Endothelial cell of umbilical vein (primary cell): ENCODE measurements around the gene UMPS. TPM values are rescaled to one million over a fixed set of nuclear protein-coding genes. Genes with fewer than 3 reads are reported as not detected.
"Not testable (repeated sequence)": the region's sequence is repeated elsewhere in the genome, so short reads cannot be mapped to it uniquely, and the experiment has no call there.

Source experiments
- BruUV-seq: library from RNA; stranded (reverse); fragments of 400-500 nt; replicated peaks from 2 replicates; lab custom pipeline; 2021; lab: Mats Ljungman, UMichigan
- CTCF ChIA-PET: fragments of 300-600, 350-600 bp; sonication (Branson Sonifier 250); formaldehyde crosslinking; loops from one replicate; lab custom pipeline; 2021; ENCODE audit warnings: antibody characterized with exemption, inconsistent platforms; lab: Charles Lee
- POLR2A ChIA-PET: fragments of 300-600, 350-600 bp; sonication (Branson Sonifier 250); formaldehyde crosslinking; loops from one replicate; lab custom pipeline; 2021; ENCODE audit warnings: antibody characterized with exemption, inconsistent platforms; lab: Charles Lee
- DNase-seq: peaks from one replicate; pipeline ENCODE4 v3.0.0-alpha.2; 2011; ENCODE audit warnings: low read depth, low spot score
- FAIRE-seq: peaks from 2 replicates; lab custom pipeline; 2011; peaks lifted over from hg19 to GRCh38; lab: Jason Lieb, UNC
- H2AFZ ChIP-seq: 2 replicates; pipeline ENCODE4 v1.6.0; 2012; ENCODE audit warnings: low read depth, low read length, control low read depth, inconsistent platforms
- H3K27ac ChIP-seq: 2 replicates; pipeline ENCODE4 v1.5.1; 2011; ENCODE audit warnings: low read depth, mild to moderate bottlenecking, control low read depth, low read length, moderate library complexity; ENCODE audit not compliant: insufficient read depth
- H3K27me3 ChIP-seq, 2 experiments: 2 replicates each; pipeline versions ENCODE4 v1.6.0 to v1.6.1; 2011; ENCODE audit warnings: low read length in 2 of 2, mixed read lengths in 1 of 2; ENCODE audit not compliant: control insufficient read depth in 2 of 2, insufficient read depth in 2 of 2
- H3K36me3 ChIP-seq, 2 experiments: 2 replicates in 1 of 2; 3 replicates in 1 of 2; pipeline ENCODE4 v1.5.1; 2011; ENCODE audit warnings: low read length in 2 of 2, mild to moderate bottlenecking in 1 of 2, moderate library complexity in 1 of 2; ENCODE audit not compliant: control insufficient read depth in 2 of 2, insufficient read depth in 2 of 2; ENCODE audit errors: extremely low read depth in 1 of 2
- H3K4me1 ChIP-seq: 3 replicates; pipeline ENCODE4 v1.5.1; 2011; ENCODE audit warnings: mild to moderate bottlenecking, low read length; ENCODE audit not compliant: control insufficient read depth, insufficient read depth; ENCODE audit errors: extremely low read depth
- H3K4me2 ChIP-seq: 2 replicates; pipeline ENCODE4 v1.6.1; 2011; ENCODE audit warnings: low read length, control low read depth, mixed read lengths; ENCODE audit not compliant: insufficient read depth
- H3K4me3 ChIP-seq, 3 experiments: fragments of 200-600 bp in 1 of 3; sonication (generic), shearing (Covaris generic) in 1 of 3; replicated peaks in 1 of 3; 2 replicates each; pipeline ENCODE4 v1.5.1; 2011 to 2016; ENCODE audit warnings: control low read depth in 3 of 3, low read length in 3 of 3, mild to moderate bottlenecking in 2 of 3, inconsistent platforms in 1 of 3, low read depth in 1 of 3, moderate library complexity in 1 of 3; ENCODE audit not compliant: insufficient read depth in 1 of 3
- H3K79me2 ChIP-seq: 2 replicates; pipeline ENCODE4 v1.6.0; 2012; ENCODE audit warnings: low read length, inconsistent platforms; ENCODE audit not compliant: control insufficient read depth, insufficient read depth
- H3K9ac ChIP-seq: replicated peaks from 2 replicates; pipeline ENCODE3; 2011; ENCODE audit warnings: low read length, control low read depth; ENCODE audit not compliant: insufficient read depth; ENCODE audit errors: extremely low read depth
- H3K9me1 ChIP-seq: replicated peaks from 3 replicates; pipeline ENCODE4 v1.6.0; 2011; ENCODE audit warnings: mild to moderate bottlenecking, low read length; ENCODE audit not compliant: control insufficient read depth, insufficient read depth; ENCODE audit errors: extremely low read depth
- H3K9me3 ChIP-seq: replicated peaks from 2 replicates; pipeline ENCODE4 v1.5.1; 2012; ENCODE audit warnings: low read length, inconsistent platforms; ENCODE audit not compliant: control insufficient read depth, insufficient read depth
- H4K20me1 ChIP-seq: replicated peaks from 2 replicates; pipeline ENCODE3; 2011; ENCODE audit warnings: mild to moderate bottlenecking, low read length; ENCODE audit not compliant: control insufficient read depth, insufficient read depth; ENCODE audit errors: extremely low read depth
- FOS ChIP-seq: IDR thresholded peaks from 2 replicates; pipeline ENCODE4 v1.6.1; 2011; ENCODE audit warnings: mild to moderate bottlenecking, low read length, moderate library complexity, borderline replicate concordance; ENCODE audit not compliant: insufficient read depth
- POLR2A ChIP-seq: IDR thresholded peaks from 2 replicates; pipeline ENCODE4 v1.6.1; 2012; ENCODE audit warnings: low read depth, mild to moderate bottlenecking, control low read depth, low read length
- dilution Hi-C: fragments of 300-500 bp; cut with MboI; formaldehyde crosslinking; loops from one replicate; pipeline ENCODE4 v1.15.0; 2019; ENCODE audit warnings: low sequenced_read_pairs; ENCODE audit not compliant: extremely low pct_ligation_motif_present
- intact Hi-C: fragments of 100-400 bp; cut with micrococcal nuclease; formaldehyde crosslinking; loops from one replicate; pipeline ENCODE4 v1.10.0; 2022
- polyA plus RNA-seq, 4 experiments: library from polyadenylated mRNA; depleted of rRNA in 3 of 4; stranded (reverse) in 3 of 4; unstranded in 1 of 4; fragments of >200 nt; gene quantifications; 2 replicates each; pipeline versions ENCODE4 v1.2.1 to v1.2.3, GENCODE V29; 2011 to 2012; ENCODE audit warnings: missing spikeins in 1 of 4
- total RNA-seq: library from RNA; stranded (reverse); gene quantifications from 2 replicates; pipeline ENCODE4 v1.2.3, GENCODE V29; 2021

UMPS gene
- total and polyA plus RNA-seq, 2 donors (not counting 3 experiments of a cell fraction or from before 2014, with no cell fraction given): 38.6 to 50.2 TPM

DNA sequence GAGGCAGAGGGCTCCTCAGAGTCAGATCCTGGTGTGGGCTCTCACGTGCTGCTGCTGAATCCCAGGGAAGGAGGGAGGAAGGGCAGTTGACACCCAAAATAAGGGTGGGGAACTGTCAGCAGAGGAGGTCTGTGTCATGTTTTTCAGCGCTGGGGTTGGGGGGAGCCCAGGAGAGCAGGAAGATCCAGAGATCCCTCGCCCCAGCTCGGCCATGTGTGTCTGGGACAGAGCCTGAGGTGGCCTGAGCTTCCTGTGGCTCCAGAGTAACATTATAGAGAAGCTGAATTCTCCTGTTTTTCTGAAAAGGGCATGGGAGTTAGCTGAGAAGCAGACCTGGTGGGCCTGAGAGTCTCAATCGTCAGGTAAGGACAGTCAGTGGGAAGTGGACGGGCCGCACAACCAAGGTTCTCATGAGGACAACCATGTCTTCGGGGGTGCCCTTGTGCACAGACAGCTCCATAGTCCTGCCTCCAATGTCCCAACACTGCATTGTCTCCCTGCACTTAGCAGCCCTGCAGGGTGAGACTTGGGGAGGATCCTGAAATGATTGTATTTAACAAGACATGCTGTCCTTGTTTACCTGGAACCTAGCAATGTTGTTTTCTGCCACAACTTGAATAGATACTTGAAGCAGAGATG lies 18.4 kb downstream of the UMPS start:
- dilution Hi-C loops: no loop called here
- Histone ChIP-seq H3K36me3 (peaks cover 0 to 4% of the 10 kb centered on the region in 2 experiments), H3K27ac (no peak overlapping the region), H4K20me1 (no peaks in the 10 kb centered on the region), H3K9me1 (no peaks in the 10 kb centered on the region), H2AFZ (no peak overlapping the region), H3K27me3 (no peaks in the 10 kb centered on the region), H3K4me2 (no peak overlapping the region), H3K79me2 (no peaks in the 10 kb centered on the region), H3K4me1 (no peaks in the 10 kb centered on the region), H3K9ac (no peak overlapping the region), H3K9me3 (no peaks in the 10 kb centered on the region), H3K4me3 (no peak overlapping the region)
- no peak for FAIRE-seq
- CTCF ChIA-PET: interaction anchor here (0.9 kb wide), 1 partner anchor 152 kb away, joined by 3 read pairs; no protein-coding TSS in a partner anchor
- intact Hi-C loops: no loop called here
- DNase-seq: no peak
- POLR2A ChIA-PET: no interaction called here
- peak; percentile 27 for TF ChIP-seq POLR2A
- no peak for TF ChIP-seq FOS
- no TSS peak for BruUV-seq

GRCh38 chr3:124749877-124750276 lies 19.6 kb downstream of the UMPS start:
- H3K79me2 ChIP-seq, H3K27me3 ChIP-seq, H3K4me2 ChIP-seq, H3K9me1 ChIP-seq, H3K9me3 ChIP-seq, intact Hi-C loops, FAIRE-seq, BruUV-seq, H3K36me3 ChIP-seq, CTCF ChIA-PET, H2AFZ ChIP-seq, DNase-seq, H3K9ac ChIP-seq, H4K20me1 ChIP-seq, H3K27ac ChIP-seq, POLR2A ChIA-PET, H3K4me3 ChIP-seq, H3K4me1 ChIP-seq: not testable (repeated sequence)
- dilution Hi-C loops: loop anchor here (25.0 kb wide), 1 partner anchor 137 kb away; the partner anchor contains the start of gene ITGB5
